Activated naive CD4-positive, alpha-beta T cell treated with anti-CD3 and anti-CD28 coated beads for 36 hours (primary cell): ENCODE data around the gene PITPNM1. TPM values are rescaled to one million over a fixed set of nuclear protein-coding genes. Genes with fewer than 3 reads are reported as not detected.
"Not testable (repeated sequence)": the region's sequence is repeated elsewhere in the genome, so short reads cannot be mapped to it uniquely, and the experiment has no call there.

Experiments used
- CTCF ChIA-PET: fragments of 350-600 bp; sonication (Branson Sonifier 250); formaldehyde crosslinking; loops from one replicate; lab custom pipeline; 2021; ENCODE audit warnings: antibody characterized with exemption; lab: Charles Lee
- DNase-seq: peaks from one replicate; pipeline ENCODE4 v3.0.0-alpha.2; 2020
- H3K27ac Mint-ChIP-seq: one replicate; pipeline ENCODE4 v1.8.0; 2021; ENCODE audit warnings: mild to moderate bottlenecking, mixed read lengths
- H3K27me3 Mint-ChIP-seq: one replicate; pipeline ENCODE4 v1.8.0; 2021; ENCODE audit warnings: low read depth, mixed read lengths
- H3K36me3 Mint-ChIP-seq: one replicate; pipeline ENCODE4 v1.8.0; 2021; ENCODE audit warnings: low read depth, mixed read lengths
- H3K4me1 Mint-ChIP-seq: one replicate; pipeline ENCODE4 v1.8.0; 2021; ENCODE audit warnings: low read depth, mixed read lengths
- H3K4me3 Mint-ChIP-seq: one replicate; pipeline ENCODE4 v1.8.0; 2021; ENCODE audit warnings: mild to moderate bottlenecking, moderate library complexity, mixed read lengths
- H3K9me3 Mint-ChIP-seq: one replicate; pipeline ENCODE4 v1.8.0; 2021; ENCODE audit warnings: mixed read lengths
- intact Hi-C: fragments of 100-400 bp; cut with micrococcal nuclease; formaldehyde crosslinking; loops from one replicate; pipeline ENCODE4 v1.15.1; 2023
- total RNA-seq, 2 experiments: library from RNA; stranded (reverse); gene quantifications; one replicate each; pipeline ENCODE4 v1.2.3, GENCODE V29; 2021

Gene PITPNM1
- total RNA-seq, 2 experiments from 2014 or later = 112 to 127 TPM

DNA sequence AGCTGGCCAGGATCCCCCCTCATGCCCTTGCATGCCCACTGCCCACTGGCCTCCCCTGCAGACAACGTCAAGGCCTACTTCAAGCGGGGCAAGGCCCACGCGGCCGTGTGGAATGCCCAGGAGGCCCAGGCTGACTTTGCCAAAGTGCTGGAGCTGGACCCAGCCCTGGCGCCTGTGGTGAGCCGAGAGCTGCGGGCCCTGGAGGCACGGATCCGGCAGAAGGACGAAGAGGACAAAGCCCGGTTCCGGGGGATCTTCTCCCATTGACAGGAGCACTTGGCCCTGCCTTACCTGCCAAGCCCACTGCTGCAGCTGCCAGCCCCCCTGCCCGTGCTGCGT is 14.5 kb downstream of the PITPNM1 start:
- no peak for DNase-seq
- peaks cover 35% of the 10 kb centered on the region for H3K36me3 Mint-ChIP-seq
- peak overlapping the region; percentile 61 for H3K27ac Mint-ChIP-seq
- CTCF ChIA-PET = no interaction called here
- no peaks in the 10 kb centered on the region for H3K27me3 Mint-ChIP-seq
- no peaks in the 10 kb centered on the region for H3K9me3 Mint-ChIP-seq
- peaks cover 40% of the 10 kb centered on the region for H3K4me1 Mint-ChIP-seq
- intact Hi-C loops = no loop called here
- no peak overlapping the region for H3K4me3 Mint-ChIP-seq

DNA sequence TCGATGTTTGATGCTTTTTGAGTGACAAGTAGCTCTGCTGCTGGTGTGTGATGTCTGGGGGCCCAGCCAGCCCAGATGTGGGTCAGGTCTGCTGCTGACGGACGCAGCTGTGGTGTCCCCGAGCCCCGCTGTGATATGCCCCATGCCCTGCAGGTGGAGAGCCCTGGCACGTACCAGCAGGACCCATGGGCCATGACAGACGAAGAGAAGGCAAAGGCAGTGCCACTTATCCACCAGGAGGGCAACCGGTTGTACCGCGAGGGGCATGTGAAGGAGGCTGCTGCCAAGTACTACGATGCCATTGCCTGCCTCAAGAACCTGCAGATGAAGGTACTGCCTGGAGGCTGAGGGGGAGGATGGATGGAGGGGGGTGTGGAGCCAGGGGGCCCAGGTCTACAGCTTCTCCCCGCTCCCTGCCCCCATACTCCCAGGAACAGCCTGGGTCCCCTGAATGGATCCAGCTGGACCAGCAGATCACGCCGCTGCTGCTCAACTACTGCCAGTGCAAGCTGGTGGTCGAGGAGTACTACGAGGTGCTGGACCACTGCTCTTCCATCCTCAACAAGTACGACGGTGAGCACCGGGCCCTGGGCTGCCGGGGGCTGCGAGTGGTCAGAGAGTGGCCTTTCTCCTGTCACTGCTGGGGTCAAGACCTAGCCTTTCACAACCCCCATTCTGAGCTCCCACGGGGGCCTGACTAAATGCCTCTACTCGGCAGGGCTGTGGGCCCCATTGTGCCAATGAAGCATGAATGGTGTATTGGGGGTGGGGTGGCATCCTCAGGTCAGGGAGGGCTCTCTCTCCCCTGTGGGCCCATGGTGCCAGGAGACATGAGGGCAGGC is 15.1 kb downstream of the PITPNM1 start:
- H3K4me3 Mint-ChIP-seq = no peak overlapping the region
- DNase-seq = no peak

DNA sequence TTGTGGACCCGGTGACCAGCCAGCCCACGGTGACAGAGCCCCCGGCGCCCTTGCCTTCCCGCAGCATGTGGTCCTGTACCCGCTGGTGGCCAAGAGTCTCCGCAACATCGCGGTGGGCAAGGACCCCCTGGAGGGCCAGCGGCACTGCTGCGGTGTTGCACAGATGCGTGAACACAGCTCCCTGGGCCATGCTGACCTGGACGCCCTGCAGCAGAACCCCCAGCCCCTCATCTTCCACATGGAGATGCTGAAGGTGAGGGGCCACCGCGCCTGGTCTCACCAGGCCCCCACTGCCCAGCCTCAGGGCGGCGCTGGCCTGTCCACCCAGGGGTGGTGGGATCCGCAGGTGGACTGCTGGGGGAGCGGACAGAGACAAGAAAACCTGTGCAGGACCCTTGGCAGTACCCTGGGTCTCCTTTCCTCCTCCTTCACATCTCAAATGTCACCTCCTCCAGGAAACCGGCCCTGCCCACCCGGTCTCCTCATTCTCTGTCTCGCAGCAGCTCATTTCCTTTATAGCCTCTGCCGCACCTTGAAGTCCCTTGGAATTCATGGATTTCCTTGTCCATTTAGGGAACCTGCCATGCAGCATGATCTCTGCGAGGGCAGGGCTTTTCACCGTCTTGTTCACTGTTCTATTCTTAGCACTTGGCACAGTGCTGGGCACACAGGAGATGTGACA is 15.8 kb downstream of the PITPNM1 start:
- intact Hi-C loops = no loop called here
- DNase-seq = no peak
- Mint-ChIP-seq H3K36me3 (peaks cover 38% of the 10 kb centered on the region), H3K9me3 (no peaks in the 10 kb centered on the region), H3K4me3 (no peak overlapping the region), H3K27me3 (no peaks in the 10 kb centered on the region), H3K27ac (peak overlapping the region; percentile 99), H3K4me1 (peaks cover 47% of the 10 kb centered on the region)
- CTCF ChIA-PET = no interaction called here

More for the DNA sequence above, 15.1 kb downstream of the PITPNM1 start:
- Mint-ChIP-seq H3K36me3 (peaks cover 34% of the 10 kb centered on the region), H3K4me1 (peaks cover 41% of the 10 kb centered on the region), H3K9me3 (no peaks in the 10 kb centered on the region), H3K27me3 (no peaks in the 10 kb centered on the region), H3K27ac (peak overlapping the region; percentile 80)
- intact Hi-C loops = no loop called here
- CTCF ChIA-PET = no interaction called here

DNA sequence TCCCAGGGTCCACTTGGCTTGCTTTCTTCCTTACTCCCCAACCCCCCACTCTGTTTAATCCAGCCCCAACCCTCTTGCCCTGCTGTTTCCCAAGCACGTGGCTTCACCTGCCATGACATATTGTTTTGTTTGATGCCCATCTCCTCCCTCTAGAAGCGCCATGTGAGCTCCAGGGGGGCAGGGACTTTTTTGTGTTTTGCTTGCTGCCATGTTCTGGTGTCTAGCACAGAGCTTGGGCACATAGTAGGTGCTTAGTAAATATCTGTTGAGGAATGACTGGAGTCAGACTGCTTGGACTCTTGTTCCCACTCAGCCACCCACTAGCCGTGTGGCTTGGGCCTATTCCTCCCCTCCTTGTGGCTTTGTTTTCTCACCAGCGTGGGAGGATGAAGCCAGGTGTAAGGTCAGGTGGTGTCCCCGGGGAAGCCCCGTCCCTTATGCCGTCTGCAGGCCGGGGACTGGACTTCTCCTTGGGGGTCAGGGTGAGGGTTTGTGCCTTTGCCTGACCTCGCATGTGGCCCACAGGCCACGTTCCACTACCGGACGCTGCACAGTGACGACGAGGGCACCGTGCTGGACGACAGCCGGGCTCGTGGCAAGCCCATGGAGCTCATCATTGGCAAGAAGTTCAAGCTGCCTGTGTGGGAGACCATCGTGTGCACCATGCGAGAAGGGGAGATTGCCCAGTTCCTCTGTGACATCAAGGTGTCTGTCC is 18.5 kb downstream of the PITPNM1 start:
- peak; percentile 75 for DNase-seq
- H3K36me3 Mint-ChIP-seq = peaks cover 43% of the 10 kb centered on the region
- intact Hi-C loops = loop anchor here (1.0 to 2.0 kb wide), 4 partner anchors 17 to 218 kb away; partner anchors contain the start of gene TMEM134
- CTCF ChIA-PET = interaction anchor here (1.6 to 1.8 kb wide), 2 partner anchors 18 to 86 kb away, joined by 4 to 6 read pairs; no protein-coding TSS in a partner anchor
- H3K4me3 Mint-ChIP-seq = peak overlapping the region; percentile 94
- H3K9me3 Mint-ChIP-seq = no peaks in the 10 kb centered on the region
- H3K27me3 Mint-ChIP-seq = no peaks in the 10 kb centered on the region
- peak overlapping the region; percentile 99 for H3K27ac Mint-ChIP-seq
- peaks cover 50% of the 10 kb centered on the region for H3K4me1 Mint-ChIP-seq

DNA sequence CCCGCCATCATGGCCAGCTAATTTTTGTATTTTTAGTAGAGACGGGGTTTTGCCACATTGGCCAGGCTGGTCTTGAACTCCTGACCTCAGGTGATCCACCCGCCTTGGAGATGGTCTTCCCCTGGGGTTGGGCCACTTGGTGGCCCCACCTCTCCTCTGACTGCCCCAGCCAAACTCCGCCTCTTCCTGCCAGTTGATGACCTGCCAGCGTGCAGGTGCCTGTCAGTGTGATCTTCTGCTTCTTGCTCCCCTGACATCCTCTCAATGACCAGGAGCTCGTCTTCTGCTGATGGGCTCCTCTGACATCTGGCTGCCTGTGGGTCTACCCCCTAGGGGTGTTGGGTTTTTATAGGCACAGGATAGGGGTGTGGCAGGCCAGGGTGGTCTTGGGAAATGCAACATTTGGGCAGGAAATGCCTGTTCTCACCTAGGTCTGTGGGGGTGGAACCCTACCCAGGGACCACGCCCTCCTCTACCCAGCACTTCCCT is 19.2 kb downstream of the PITPNM1 start:
- Mint-ChIP-seq H3K4me3 (peak overlapping the region; percentile 94), H3K36me3 (peaks cover 40% of the 10 kb centered on the region), H3K27ac (peak overlapping the region; percentile 99), H3K4me1 (peaks cover 49% of the 10 kb centered on the region)
- not testable (repeated sequence) for H3K27me3 Mint-ChIP-seq, H3K9me3 Mint-ChIP-seq
- intact Hi-C loops = loop anchor here (1.0 to 2.0 kb wide), 3 partner anchors 39 to 218 kb away; partner anchors contain the start of gene POLD4
- CTCF ChIA-PET = interaction anchor here (1.6 to 1.8 kb wide), 2 partner anchors 18 to 85 kb away, joined by 4 to 6 read pairs; no protein-coding TSS in a partner anchor
- DNase-seq = peak; percentile 87

DNA sequence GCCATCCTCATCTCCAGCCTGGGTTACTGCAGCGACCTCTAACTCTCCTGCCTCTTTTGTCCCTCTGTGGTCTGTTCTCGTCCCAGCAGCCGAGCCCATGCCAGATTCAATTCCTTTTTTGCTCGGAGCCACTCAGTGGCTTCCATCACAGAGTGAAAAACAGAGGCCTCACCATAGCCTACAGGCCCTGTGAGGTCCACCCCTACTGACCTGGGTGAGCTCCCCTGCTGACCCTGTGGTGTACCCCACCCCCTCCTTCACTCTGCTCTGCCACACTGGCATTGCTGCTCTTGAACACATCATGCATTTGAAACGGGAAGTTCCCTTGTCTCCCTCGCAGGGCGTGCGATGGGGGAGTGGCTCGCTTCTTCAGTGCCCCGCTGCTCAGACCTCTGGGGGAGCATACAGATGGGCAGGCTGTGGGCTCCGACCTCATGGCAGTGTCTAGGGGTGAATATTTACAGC is 20.3 kb downstream of the PITPNM1 start:
- intact Hi-C loops = loop anchor here (1.0 to 5.0 kb wide), 4 partner anchors 48 to 198 kb away; partner anchors contain the start of genes ANKRD13D, POLD4 and PTPRCAP
- Mint-ChIP-seq H3K4me1 (peaks cover 48% of the 10 kb centered on the region), H3K27me3 (no peaks in the 10 kb centered on the region), H3K36me3 (peaks cover 36% of the 10 kb centered on the region), H3K4me3 (peak overlapping the region; percentile 94), H3K27ac (peak overlapping the region; percentile 99), H3K9me3 (no peaks in the 10 kb centered on the region)
- CTCF ChIA-PET = interaction anchor here (1.2 kb wide), 2 partner anchors 14 to 35 kb away, joined by 3 to 6 read pairs; no protein-coding TSS in a partner anchor
- DNase-seq = peak; percentile 86

DNA sequence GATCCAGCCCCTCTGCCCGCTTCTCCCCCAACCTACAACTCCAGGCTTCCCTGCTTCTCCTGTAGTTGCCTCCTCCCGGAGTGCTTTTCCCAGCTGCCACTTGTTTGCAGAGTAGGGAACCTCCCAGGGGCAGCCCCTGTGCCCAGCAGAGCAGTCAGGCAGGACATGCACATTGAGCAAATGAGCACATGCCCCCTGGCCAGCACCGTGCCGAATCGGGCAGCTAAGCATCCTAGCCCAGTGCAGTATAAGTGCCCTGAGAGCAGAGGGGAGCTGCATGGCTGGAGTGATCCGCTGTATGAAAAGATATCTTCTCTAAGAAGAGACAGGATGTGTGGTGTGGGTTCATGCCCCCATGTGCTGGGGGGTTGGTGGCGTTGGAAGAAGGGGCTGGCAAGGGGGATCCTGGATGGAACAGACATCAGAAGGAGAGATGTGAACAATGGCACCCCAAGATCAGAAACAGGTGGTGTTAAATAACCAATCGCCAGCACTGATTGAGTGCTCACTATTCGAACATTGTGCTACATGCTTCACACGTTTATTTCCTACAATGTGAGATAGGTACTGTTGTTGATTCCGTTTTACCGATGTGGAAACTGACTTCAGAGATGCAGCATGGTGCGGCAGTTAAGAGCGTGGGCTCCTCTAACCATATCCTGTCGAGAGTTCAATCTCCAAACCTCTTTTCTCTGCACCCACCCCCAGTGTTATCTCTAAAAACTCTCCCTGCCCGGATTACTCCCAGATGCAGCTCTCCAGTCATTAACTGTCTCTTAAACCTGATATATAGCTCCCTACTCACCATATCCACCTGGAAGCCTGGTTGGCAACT is 21.1 kb downstream of the PITPNM1 start:
- no peaks in the 10 kb centered on the region for H3K27me3 Mint-ChIP-seq
- H3K4me1 Mint-ChIP-seq = peaks cover 43% of the 10 kb centered on the region
- H3K9me3 Mint-ChIP-seq = no peaks in the 10 kb centered on the region
- CTCF ChIA-PET = interaction anchor here (0.6 to 1.4 kb wide), 4 partner anchors 13 to 89 kb away, joined by 3 to 6 read pairs (median 4); no protein-coding TSS in a partner anchor
- peaks cover 31% of the 10 kb centered on the region for H3K36me3 Mint-ChIP-seq
- DNase-seq = peak; percentile 72
- intact Hi-C loops = loop anchor here (1.0 to 5.0 kb wide), 5 partner anchors 15 to 197 kb away; partner anchors contain the start of genes ANKRD13D, PTPRCAP and TMEM134
- peak overlapping the region; percentile 94 for H3K4me3 Mint-ChIP-seq
- peak overlapping the region; percentile 99 for H3K27ac Mint-ChIP-seq

DNA sequence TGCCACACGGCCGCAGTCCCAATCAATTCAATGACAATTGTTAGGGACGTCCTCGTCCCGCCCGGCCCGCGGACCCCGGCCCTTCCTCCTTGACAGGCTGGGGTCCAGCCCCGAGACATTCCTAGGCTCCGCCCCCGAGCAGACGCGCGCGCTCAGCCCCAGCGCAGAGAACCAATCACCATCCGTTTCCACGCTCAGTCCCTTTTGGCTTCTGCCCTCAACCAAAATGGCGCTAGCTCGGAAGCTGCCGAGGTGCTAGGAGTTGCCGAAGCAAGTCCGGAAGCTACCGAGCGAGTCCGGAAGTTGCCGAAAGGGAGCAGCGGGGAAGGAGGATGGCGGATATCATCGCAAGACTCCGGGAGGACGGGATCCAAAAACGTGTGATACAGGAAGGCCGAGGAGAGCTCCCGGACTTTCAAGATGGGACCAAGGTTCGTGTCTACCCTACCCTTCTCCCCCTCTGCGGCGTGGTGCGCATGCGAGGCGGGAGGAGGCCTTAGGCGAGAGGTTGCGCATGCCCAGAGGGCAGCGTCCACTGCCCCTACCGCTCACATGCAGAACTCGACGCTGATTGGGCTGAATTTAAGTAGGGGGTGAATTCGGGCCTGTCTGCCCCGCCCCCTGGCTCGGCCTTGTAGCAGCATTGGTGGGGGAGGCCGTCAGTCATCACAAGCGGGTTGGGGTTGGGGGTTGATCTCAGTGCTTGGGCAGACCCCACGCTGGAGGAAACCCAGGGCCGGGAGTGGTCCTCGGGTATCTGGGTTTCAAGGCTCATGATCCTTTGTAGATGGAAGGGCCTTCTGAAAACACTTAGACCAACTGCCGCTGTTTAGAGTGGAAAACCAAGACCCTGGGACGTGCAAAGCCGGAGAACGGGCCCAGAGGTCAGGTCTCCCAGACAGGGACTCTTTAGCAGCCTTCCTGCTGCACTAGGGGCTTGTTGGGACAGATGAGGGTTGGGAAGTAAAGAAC is 22.1 kb downstream of the PITPNM1 start, which contains the start of gene AIP:
AIP (plus strand) TSS at position 200 of the 972 bp plus-strand sequence; CDS start at position 333, 133 bp downstream.
- H3K27me3 Mint-ChIP-seq = no peaks in the 10 kb centered on the region
- H3K4me3 Mint-ChIP-seq = peak within 1 kb of the TSS; percentile 94
- peaks cover 34% of the 10 kb centered on the region for H3K4me1 Mint-ChIP-seq
- H3K27ac Mint-ChIP-seq = peak within 1 kb of the TSS; percentile 99
- DNase-seq = peak; percentile 99
- H3K36me3 Mint-ChIP-seq = peaks cover 25% of the 10 kb centered on the region
- H3K9me3 Mint-ChIP-seq = no peaks in the 10 kb centered on the region
- CTCF ChIA-PET = interaction anchor here (0.6 to 1.4 kb wide), 3 partner anchors 15 to 100 kb away, joined by 3 to 4 read pairs (median 3); no protein-coding TSS in a partner anchor
- intact Hi-C loops = loop anchor here (1.0 to 5.0 kb wide), 3 partner anchors 14 to 196 kb away; partner anchors contain the start of genes ANKRD13D and TMEM134

DNA sequence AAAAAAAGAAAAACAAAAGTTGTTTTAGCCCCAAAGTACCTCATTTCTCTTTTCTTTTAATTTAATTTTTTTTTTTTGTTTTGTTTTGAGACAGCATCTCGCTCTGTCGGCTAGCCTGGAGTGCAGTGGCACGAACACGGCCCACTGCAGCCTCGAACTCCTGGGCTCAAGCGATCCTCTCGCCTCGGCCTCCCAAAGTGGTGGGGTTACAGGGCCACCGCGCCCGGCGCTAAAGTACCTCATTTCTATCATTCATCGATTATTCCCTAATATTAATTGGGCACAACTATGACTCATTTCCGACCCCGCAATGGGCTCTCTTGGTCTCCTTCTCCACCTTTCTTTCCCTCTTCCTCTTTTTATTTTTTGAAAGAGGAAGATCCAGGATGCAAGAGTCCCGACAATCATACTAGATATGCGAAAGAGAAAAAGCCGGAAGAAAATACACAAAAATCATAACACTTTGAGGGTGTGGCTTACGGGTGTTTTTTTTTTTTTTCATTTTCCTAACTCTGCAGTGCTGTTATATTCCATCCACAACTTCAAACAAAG is 22.8 kb downstream of the PITPNM1 start:
- DNase-seq = no peak
- Mint-ChIP-seq H3K4me3 (peak overlapping the region; percentile 94), H3K36me3 (peaks cover 22% of the 10 kb centered on the region), H3K4me1 (peaks cover 27% of the 10 kb centered on the region), H3K9me3 (no peaks in the 10 kb centered on the region), H3K27me3 (no peaks in the 10 kb centered on the region), H3K27ac (peak overlapping the region; percentile 99)
- intact Hi-C loops = loop anchor here (5.0 kb wide), 1 partner anchor 195 kb away; the partner anchor contains the start of gene ANKRD13D
- CTCF ChIA-PET = interaction anchor here (1.0 to 1.5 kb wide), 3 partner anchors 14 to 99 kb away, joined by 3 to 4 read pairs (median 3); no protein-coding TSS in a partner anchor
